ENCODE results near the gene COL18A1.

COL18A1 gene

DNA sequence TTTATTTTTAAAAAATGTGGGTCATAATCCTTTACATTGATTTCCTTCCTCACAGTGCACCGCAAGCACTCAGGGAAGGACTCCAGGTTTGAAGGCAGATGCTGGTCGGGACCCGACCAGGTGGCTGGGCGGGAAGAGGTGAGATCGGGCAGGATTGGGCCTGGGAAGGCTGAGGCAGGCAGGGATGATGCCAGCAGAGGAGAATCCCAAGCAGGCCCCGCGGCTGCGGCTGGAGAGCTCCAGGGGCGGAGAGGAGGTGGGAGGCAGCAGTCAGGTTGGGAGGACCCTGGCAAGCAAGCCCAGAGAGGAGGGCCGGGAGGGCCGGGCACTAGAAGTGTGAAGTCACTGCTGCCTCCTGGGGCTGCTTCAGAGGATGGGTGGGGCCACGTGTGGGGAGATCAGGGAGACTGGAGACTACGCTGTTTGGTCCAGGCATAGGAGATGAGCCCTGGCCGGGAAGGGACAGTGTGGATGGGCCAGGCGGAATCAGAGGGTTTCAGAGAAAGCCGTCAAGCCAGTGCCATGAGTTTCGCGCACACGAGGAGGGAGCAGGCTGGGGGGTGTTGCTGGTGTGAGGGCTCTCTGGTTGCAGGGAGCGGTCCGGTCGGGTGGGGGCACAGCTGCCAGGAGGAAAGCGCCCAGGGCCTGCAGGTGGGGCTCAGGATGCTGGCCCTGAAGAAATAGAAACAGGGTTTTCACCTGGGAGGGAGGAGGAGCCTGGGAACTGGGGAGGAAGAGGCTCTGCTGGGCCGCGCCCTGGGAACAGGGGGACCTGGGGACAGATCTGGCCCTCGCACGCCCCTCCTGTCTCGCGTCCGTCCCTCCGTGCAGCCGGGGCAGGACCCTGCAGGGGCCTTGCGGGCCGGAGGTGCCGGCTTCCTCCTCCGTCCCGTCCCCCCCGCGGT is 888 bp upstream of the COL18A1 start:
- no peak for FAIRE-seq
- DNase-seq (ENCODE audit: insufficient read length, low spot score): no peak
- TF ChIP-seq, protein P1, sequence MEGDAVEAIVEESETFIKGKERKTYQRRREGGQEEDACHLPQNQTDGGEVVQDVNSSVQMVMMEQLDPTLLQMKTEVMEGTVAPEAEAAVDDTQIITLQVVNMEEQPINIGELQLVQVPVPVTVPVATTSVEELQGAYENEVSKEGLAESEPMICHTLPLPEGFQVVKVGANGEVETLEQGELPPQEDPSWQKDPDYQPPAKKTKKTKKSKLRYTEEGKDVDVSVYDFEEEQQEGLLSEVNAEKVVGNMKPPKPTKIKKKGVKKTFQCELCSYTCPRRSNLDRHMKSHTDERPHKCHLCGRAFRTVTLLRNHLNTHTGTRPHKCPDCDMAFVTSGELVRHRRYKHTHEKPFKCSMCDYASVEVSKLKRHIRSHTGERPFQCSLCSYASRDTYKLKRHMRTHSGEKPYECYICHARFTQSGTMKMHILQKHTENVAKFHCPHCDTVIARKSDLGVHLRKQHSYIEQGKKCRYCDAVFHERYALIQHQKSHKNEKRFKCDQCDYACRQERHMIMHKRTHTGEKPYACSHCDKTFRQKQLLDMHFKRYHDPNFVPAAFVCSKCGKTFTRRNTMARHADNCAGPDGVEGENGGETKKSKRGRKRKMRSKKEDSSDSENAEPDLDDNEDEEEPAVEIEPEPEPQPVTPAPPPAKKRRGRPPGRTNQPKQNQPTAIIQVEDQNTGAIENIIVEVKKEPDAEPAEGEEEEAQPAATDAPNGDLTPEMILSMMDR (IDR thresholded peaks at IDR 0.05; ENCODE audit: insufficient read depth, missing control alignments): no peak

DNA sequence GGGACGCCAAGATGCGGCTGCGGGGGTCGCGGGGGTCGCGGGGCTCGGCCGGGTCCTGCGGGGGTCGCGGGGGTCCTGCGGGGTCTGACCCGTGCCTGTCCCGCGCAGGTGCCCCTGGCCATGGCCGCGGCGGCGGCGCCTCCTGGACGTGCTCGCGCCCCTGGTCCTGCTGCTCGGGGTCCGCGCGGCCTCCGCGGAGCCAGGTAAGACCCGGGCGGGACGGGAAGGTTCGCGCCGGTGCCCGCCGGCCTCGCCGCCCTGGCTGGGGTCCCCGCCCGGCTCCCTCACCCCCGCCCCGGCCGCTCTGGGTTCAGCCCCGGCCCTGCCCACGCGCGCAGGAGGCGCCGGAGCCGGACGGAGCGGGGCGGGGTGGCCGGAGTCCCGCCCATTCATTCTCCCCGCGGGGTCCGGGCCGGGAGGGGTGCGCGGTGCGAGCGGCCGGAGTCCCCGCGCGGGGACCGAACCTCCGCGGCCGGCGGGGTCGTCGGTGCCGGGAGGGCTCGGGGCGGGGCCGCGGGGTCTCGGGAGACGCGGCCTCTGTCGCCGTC is 380 bp downstream of the COL18A1 start:
- TF ChIP-seq, protein P1 (IDR thresholded peaks at IDR 0.05; ENCODE audit: insufficient read depth, missing control alignments): no peak
- FAIRE-seq (no peak), DNase-seq (ENCODE audit: insufficient read length, low spot score) (peak; percentile 53)

DNA sequence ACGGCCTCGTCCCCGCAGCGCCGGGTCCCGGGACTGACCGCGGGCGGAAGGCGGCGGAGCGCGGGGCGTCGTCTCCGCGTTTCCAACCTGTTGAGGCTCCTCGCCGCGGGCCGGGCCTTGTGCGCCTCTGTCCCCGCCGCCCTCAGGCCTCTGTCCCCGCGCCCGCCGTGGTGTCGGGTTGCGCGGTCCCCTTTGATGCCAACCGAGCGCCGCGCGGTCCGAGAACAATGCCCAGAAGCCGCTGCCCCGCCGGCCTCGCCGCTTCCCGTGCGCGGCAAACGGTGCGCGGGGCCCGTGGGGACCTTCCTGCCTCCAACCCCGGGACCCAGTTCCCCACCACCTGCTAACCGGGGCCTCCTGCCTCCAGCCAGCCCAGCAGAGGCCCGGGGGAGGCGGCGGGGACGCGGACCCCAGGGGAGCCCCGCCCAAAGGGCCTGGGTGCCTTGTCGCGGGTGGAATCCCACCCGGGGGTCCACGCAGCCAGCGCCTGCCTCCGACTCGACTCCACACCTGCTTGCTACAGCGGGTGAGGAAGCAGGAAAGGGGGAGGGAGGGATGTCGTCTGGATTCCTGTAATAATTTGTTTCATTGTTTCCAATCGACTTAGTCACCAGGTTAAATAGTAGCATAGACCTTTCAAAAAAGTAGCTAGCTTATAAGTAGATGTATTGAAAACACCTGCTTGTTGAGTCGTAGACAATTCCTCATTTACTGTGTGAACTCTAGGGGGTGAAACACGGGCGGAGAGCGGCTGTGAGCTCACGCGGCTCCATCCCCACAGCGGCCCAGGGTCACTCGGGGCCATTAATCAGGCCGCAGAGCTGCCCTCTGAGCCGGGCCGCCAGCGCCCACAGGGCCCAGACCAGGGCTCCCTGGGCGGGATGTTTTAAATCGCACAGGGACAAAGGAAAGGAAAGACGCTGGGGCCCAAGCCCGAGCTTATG is 1.1 kb downstream of the COL18A1 start:
- no peak for DNase-seq (ENCODE audit: insufficient read length, low spot score)
- FAIRE-seq: no peak

DNA sequence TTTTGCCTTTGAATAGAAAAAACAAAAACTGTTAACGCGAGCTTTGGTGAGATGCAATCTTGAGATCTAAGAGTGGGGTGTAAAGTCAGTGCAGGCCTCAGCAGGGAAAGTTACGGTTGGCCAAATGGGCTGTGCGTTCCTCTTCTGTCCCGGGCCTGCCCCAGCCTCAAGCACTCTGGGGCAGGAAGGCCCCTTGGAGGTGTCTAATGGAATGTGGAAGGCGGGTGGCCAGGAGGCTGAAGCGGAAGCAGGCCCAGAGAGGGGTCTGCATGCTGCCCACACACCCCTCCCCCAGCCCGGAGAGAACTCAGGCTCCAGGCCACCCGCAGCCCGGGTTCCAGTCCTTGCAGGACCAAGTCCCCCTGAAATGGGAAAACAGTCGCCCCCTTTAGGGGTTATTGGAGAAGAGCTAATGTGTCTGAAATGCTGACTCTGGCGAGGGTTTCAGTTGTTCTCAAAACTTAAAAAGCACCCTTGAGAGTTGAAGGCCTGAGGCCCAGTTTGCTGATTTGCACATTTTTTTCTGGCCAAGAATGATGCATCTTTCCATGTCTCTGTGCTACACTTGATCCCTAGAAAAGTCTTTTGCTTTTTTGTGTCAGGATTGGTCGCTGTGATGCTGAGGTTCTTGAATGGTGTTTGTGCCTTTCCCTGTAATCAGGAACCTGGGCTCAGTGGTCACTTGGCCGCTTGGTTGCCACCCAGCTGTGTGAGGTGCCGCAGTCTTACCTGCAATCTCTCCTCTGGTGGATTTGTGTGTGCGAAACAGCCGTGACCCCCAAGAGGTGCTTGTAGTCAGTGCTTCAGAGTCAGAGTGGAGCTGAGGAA is 2.0 kb downstream of the COL18A1 start:
- DNase-seq (ENCODE audit: insufficient read length, low spot score) (no peak), FAIRE-seq (no peak)
- TF ChIP-seq, protein P1 (IDR thresholded peaks at IDR 0.05; ENCODE audit: insufficient read depth, missing control alignments): no peak

More for the DNA sequence above, 1.1 kb downstream of the COL18A1 start:
- TF ChIP-seq, protein P1 (IDR thresholded peaks at IDR 0.05; ENCODE audit: insufficient read depth, missing control alignments): no peak

DNA sequence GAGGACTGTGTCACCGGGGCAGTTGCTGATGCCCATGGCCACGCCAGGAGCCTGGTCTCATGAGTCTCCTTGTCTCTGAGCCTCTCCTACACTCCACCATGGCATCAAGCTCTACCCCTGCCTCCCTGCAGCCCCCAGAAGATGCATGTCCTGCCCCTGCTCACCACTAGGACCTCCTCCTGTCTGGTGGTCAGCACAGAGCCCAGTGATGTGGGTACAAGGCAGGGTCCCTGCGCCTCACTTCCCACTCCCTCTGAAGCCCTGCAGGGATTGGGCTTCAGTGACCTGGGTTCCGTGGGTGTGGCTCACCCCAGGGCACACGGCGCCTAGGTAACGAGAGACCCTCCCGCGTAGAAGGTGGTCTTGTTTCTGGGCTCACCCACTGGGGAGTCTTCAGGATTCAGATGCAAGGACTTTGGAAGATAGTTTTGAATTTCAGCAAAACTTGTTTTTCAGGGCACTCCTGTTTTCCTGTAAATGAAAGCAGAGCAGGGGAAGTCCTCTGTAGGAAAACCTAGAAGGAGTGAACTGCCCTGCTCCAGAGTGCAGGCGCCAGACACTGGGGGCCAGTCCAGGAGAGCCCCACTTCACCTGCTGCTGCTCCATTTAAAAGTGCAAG is 2.8 kb downstream of the COL18A1 start:
- DNase-seq (ENCODE audit: insufficient read length, low spot score): no peak
- TF ChIP-seq, protein P1 (IDR thresholded peaks at IDR 0.05; ENCODE audit: insufficient read depth, missing control alignments): no peak
- FAIRE-seq: no peak

DNA sequence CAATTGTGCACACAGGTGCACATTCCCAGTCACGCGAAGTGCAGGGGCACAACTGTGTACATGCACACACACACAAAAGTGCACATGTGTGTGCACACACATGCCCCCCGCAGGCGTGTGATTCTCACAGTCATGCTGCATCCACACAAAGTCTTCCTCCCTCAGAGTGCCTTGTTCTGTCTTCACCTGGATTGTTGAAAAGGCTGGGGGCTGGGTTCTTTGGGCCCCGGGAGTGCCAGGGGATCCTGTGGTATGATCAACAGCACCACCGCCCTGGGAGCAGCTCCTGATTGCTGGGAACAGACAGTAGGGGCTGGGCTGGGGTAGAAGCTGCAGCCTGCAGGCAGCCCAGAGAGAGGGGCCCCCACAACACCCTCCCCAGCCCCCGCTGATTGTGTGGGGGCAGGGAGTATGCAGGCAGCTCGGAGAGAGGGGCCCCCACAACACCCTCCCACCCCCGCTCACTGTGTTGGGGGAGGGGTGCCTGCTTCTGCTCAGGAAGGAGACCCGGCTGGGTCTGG is 3.4 kb downstream of the COL18A1 start:
- no peak for DNase-seq (ENCODE audit: insufficient read length, low spot score)
- TF ChIP-seq, protein P1 (IDR thresholded peaks at IDR 0.05; ENCODE audit: insufficient read depth, missing control alignments): no peak
- FAIRE-seq: no peak

Data from D721Med (cell line).